ENCODE data around the gene GRSF1. TPM values are rescaled to one million over a fixed set of nuclear protein-coding genes. Genes with fewer than 3 reads are reported as not detected.
"Not testable (repeated sequence)": the region's sequence is repeated elsewhere in the genome, so short reads cannot be mapped to it uniquely, and the experiment has no call there.

Gene GRSF1
- polyA plus RNA-seq, 3 donors: 29.1 to 95.9 (median 93.6) TPM

DNA sequence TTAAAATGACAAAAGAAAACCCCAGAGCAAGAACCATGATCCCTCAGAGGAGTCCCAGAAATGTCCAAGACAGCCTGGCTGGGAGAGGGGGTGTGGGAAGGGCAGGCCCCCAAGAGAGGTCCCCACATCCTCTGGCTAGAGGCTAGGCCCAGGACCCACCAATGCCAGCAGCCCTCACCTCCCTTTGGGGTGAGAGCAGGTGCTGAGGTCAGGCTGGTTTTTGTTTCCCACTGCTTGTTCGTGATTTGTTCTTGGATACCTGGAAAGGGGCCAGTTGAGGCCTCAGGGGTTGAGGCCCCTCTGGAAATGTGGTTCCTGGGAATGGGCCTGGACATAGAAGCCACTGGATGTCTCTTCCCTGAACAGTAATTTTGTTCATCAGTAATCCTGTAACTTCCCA lies 2.3 kb upstream of the GRSF1 start:
- TF ChIP-seq CTCF (IDR thresholded peaks at IDR 0.05): no peak
- intact Hi-C loops (cut with micrococcal nuclease): loop anchor here in 1 of 2 donors (10.0 kb wide), 2 partner anchors 53 to 157 kb away; partner anchors contain the start of gene UTP3
- Histone ChIP-seq H3K4me2 (replicated peaks; ENCODE audit: extremely low read depth, low read length, poor library complexity, severe bottlenecking) (no peak overlapping the region), H3K27me3 (ENCODE audit: control insufficient read depth in 2 of 2, insufficient read depth in 2 of 2, low read length in 2 of 2) (no peaks in the 10 kb centered on the region), H2AFZ (ENCODE audit: insufficient read depth, low read depth, low read length, poor library complexity, severe bottlenecking) (no peak overlapping the region), H3K36me3 (replicated peaks in 1 of 2; ENCODE audit: control insufficient read depth in 1 of 2, insufficient read depth in 2 of 2, low read length in 2 of 2) (no peaks in the 10 kb centered on the region), H3K79me2 (ENCODE audit: insufficient read depth, low read length) (peaks cover 23% of the 10 kb centered on the region), H3K4me1 (ENCODE audit: control insufficient read depth in 1 of 2, insufficient read depth in 2 of 2, low read length in 2 of 2) (peaks cover 24 to 26% of the 10 kb centered on the region in 2 donors), H3K9me3 (replicated peaks in 1 of 2; ENCODE audit: control insufficient read depth in 1 of 2, insufficient read depth in 1 of 2, low read length in 2 of 2) (no peaks in the 10 kb centered on the region), H3K4me3 (replicated peaks in 1 of 3; ENCODE audit: low read depth in 2 of 3, low read length in 3 of 3) (no peak overlapping the region), H4K20me1 (ENCODE audit: insufficient read depth, low read length) (peaks cover 20% of the 10 kb centered on the region), H3K27ac (ENCODE audit: low read depth in 1 of 2, low read length in 2 of 2) (no peak overlapping the region), H3K9ac (ENCODE audit: insufficient read depth, low read length, poor library complexity, severe bottlenecking) (no peak overlapping the region)
- Mint-ChIP-seq H3K27me3 (ENCODE audit: low read depth in 3 of 3) (peaks cover 0 to 3% (median 0%) of the 10 kb centered on the region in 3 donors), H3K9me3 (peaks cover 0 to 2% (median 0%) of the 10 kb centered on the region in 7 donors), H3K36me3 (no peaks in the 10 kb centered on the region), H3K4me3 (no peak overlapping the region), H3K27ac (peak overlapping the region in 1 of 7 donors; percentile 41), H3K4me1 (peaks cover 22% of the 10 kb centered on the region)
- DNase-seq: no peak
- WGBS (ENCODE audit: insufficient coverage): 80% methylated on average over 1 of the region's 1 CpG

DNA sequence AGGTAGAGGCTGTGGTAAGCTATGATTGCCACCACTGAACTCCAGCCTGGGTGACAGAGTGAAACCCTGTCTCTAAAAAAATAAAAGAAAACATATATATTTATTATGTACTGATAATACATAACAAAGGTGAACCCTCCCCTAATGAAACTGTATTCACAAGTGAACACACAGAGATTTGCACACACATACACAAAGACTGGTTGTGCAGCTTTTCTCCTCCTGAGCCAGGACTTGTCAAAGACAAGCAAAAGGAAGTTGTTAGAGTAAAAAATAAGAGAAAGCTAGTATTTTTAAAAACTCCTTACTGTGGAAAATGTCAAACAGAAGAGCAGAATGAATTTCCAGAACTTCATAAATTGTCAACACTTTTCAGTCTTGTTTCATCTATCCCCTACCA lies 1.5 kb upstream of the GRSF1 start:
- Mint-ChIP-seq H3K36me3 (peaks cover 0 to 3% of the 10 kb centered on the region in 2 donors), H3K4me3 (no peak overlapping the region), H3K27me3 (ENCODE audit: low read depth in 3 of 3) (peaks cover 0 to 3% (median 0%) of the 10 kb centered on the region in 3 donors), H3K4me1 (peaks cover 22% of the 10 kb centered on the region), H3K9me3 (peaks cover 0 to 2% (median 0%) of the 10 kb centered on the region in 7 donors), H3K27ac (peak overlapping the region in 2 of 7 donors; percentile 28 to 58)
- Histone ChIP-seq H3K9ac (ENCODE audit: insufficient read depth, low read length, poor library complexity, severe bottlenecking) (no peak overlapping the region), H4K20me1 (ENCODE audit: insufficient read depth, low read length) (peaks cover 27% of the 10 kb centered on the region), H3K4me3 (replicated peaks in 1 of 3; ENCODE audit: low read depth in 2 of 3, low read length in 3 of 3) (no peak overlapping the region), H3K9me3 (replicated peaks in 1 of 2; ENCODE audit: control insufficient read depth in 1 of 2, insufficient read depth in 1 of 2, low read length in 2 of 2) (no peaks in the 10 kb centered on the region), H3K36me3 (replicated peaks in 1 of 2; ENCODE audit: control insufficient read depth in 1 of 2, insufficient read depth in 2 of 2, low read length in 2 of 2) (no peaks in the 10 kb centered on the region), H3K27me3 (ENCODE audit: control insufficient read depth in 2 of 2, insufficient read depth in 2 of 2, low read length in 2 of 2) (no peaks in the 10 kb centered on the region), H3K79me2 (ENCODE audit: insufficient read depth, low read length) (peaks cover 31% of the 10 kb centered on the region), H3K27ac (ENCODE audit: low read depth in 1 of 2, low read length in 2 of 2) (no peak overlapping the region), H2AFZ (ENCODE audit: insufficient read depth, low read depth, low read length, poor library complexity, severe bottlenecking) (no peak overlapping the region), H3K4me2 (replicated peaks; ENCODE audit: extremely low read depth, low read length, poor library complexity, severe bottlenecking) (no peak overlapping the region), H3K4me1 (ENCODE audit: control insufficient read depth in 1 of 2, insufficient read depth in 2 of 2, low read length in 2 of 2) (peaks cover 22 to 26% of the 10 kb centered on the region in 2 donors)
- no peak for TF ChIP-seq CTCF (IDR thresholded peaks at IDR 0.05)
- intact Hi-C loops (cut with micrococcal nuclease): loop anchor here in 1 of 2 donors (10.0 kb wide), 2 partner anchors 54 to 156 kb away; partner anchors contain the start of gene UTP3
- DNase-seq: no peak

DNA sequence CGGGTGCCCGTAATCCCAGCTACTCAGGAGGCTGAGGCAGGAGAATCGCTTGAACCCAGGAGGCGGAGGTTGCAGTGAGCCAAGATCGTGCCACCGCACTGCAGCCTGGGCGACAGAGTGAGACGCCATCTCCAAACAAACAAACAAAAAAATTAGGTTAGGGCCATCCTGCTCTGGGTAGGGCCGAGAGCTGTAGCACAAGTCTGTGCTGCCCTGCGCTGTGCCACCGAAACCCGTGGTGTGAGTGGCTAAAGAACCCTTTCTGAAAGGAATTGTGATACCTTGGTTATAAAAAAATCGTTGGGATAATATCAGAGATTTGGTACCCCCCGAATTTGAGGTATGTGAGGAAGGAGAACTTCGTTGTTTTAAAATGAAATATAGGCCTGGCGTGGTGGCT lies 941 bp upstream of the GRSF1 start:
- H3K36me3 ChIP-seq (replicated peaks in 1 of 2; ENCODE audit: control insufficient read depth in 1 of 2, insufficient read depth in 2 of 2, low read length in 2 of 2); H2AFZ ChIP-seq (ENCODE audit: insufficient read depth, low read depth, low read length, poor library complexity, severe bottlenecking); H3K27me3 ChIP-seq (ENCODE audit: control insufficient read depth in 2 of 2, insufficient read depth in 2 of 2, low read length in 2 of 2); DNase-seq; H3K4me3 ChIP-seq (replicated peaks in 1 of 3; ENCODE audit: low read depth in 2 of 3, low read length in 3 of 3); H3K27me3 Mint-ChIP-seq (ENCODE audit: low read depth in 3 of 3); H3K9me3 Mint-ChIP-seq; H3K9me3 ChIP-seq (replicated peaks in 1 of 2; ENCODE audit: control insufficient read depth in 1 of 2, insufficient read depth in 1 of 2, low read length in 2 of 2); H3K27ac ChIP-seq (ENCODE audit: low read depth in 1 of 2, low read length in 2 of 2); H3K36me3 Mint-ChIP-seq; H3K9ac ChIP-seq (ENCODE audit: insufficient read depth, low read length, poor library complexity, severe bottlenecking); H3K4me2 ChIP-seq (replicated peaks; ENCODE audit: extremely low read depth, low read length, poor library complexity, severe bottlenecking); H3K4me3 Mint-ChIP-seq: not testable (repeated sequence)
- 94% methylated on average over 15 of the region's 16 CpGs for WGBS (ENCODE audit: insufficient coverage)
- H3K79me2 ChIP-seq (ENCODE audit: insufficient read depth, low read length): peaks cover 36% of the 10 kb centered on the region
- intact Hi-C loops (cut with micrococcal nuclease): loop anchor here in 1 of 2 donors (10.0 kb wide), 2 partner anchors 54 to 156 kb away; partner anchors contain the start of gene UTP3
- Mint-ChIP-seq H3K27ac (peak overlapping the region in 2 of 7 donors; percentile 76 to 85), H3K4me1 (peaks cover 24% of the 10 kb centered on the region)
- H3K4me1 ChIP-seq (ENCODE audit: control insufficient read depth in 1 of 2, insufficient read depth in 2 of 2, low read length in 2 of 2): peaks cover 20 to 25% of the 10 kb centered on the region in 2 donors
- peaks cover 33% of the 10 kb centered on the region for H4K20me1 ChIP-seq (ENCODE audit: insufficient read depth, low read length)

Data from CD14-positive monocyte (primary cell).